H1 (cell line): ENCODE data around the gene TRIM67. TPM values are rescaled to one million over a fixed set of nuclear protein-coding genes. Genes with fewer than 3 reads are reported as not detected.

ENCODE experiments used
- CTCF ChIA-PET: fragments of 300-600 bp; sonication (Branson Sonifier 250); formaldehyde crosslinking; loops from one replicate; lab custom pipeline; 2021; ENCODE audit not compliant: partially characterized antibody; lab: Charles Lee
- POLR2A ChIA-PET: fragments of 300-600 bp; sonication (Branson Sonifier 250); formaldehyde crosslinking; loops from one replicate; lab custom pipeline; 2021; ENCODE audit warnings: inconsistent platforms; ENCODE audit not compliant: partially characterized antibody; lab: Charles Lee
- DNase-seq, 2 experiments: peaks; one replicate each; pipeline versions ENCODE4 v3.0.0 to v3.0.0-alpha.2; 2010 to 2022; ENCODE audit warnings: low spot score in 2 of 2, low read depth in 1 of 2, mixed read lengths in 1 of 2
- FAIRE-seq: peaks from 2 replicates; lab custom pipeline; 2011; peaks lifted over from hg19 to GRCh38; lab: Jason Lieb, UNC
- H2AFZ ChIP-seq: 2 replicates; pipeline ENCODE4 v1.8.1; 2012; ENCODE audit warnings: low read length, inconsistent platforms
- H2AK5ac ChIP-seq: 2 replicates; pipeline ENCODE4 v1.6.1; 2013; ENCODE audit warnings: low read depth, low read length
- H2BK120ac ChIP-seq: replicated peaks from 2 replicates; pipeline ENCODE3; 2013; ENCODE audit warnings: low read depth, low read length, inconsistent platforms
- H2BK12ac ChIP-seq: 2 replicates; pipeline ENCODE4 v1.6.1; 2013; ENCODE audit warnings: low read depth, low read length
- H2BK15ac ChIP-seq: 2 replicates; pipeline ENCODE4 v1.6.1; 2013; ENCODE audit warnings: low read length
- H2BK20ac ChIP-seq: 2 replicates; pipeline ENCODE4 v1.6.1; 2013; ENCODE audit warnings: low read length
- H2BK5ac ChIP-seq: 2 replicates; pipeline ENCODE4 v1.6.1; 2013; ENCODE audit warnings: low read depth, low read length
- H3K14ac ChIP-seq: 2 replicates; pipeline ENCODE4 v1.6.1; 2013; ENCODE audit warnings: inconsistent platforms; ENCODE audit not compliant: insufficient read length
- H3K18ac ChIP-seq: 2 replicates; pipeline ENCODE4 v1.6.1; 2013; ENCODE audit warnings: low read length; ENCODE audit errors: extremely low read depth
- H3K23ac ChIP-seq: 2 replicates; pipeline ENCODE4 v1.6.1; 2013; ENCODE audit warnings: inconsistent platforms; ENCODE audit not compliant: insufficient read length
- H3K23me2 ChIP-seq: 2 replicates; pipeline ENCODE4 v1.6.1; 2013; ENCODE audit warnings: low read depth, low read length
- H3K27ac ChIP-seq: 2 replicates; pipeline ENCODE4 v1.6.1; 2011; ENCODE audit warnings: low read depth, low read length, inconsistent platforms
- H3K27me3 ChIP-seq, 4 experiments: replicated peaks in 1 of 4; 1 replicate in 1 of 4; 2 replicates in 3 of 4; pipeline versions ENCODE4 v1.6.1 to v1.8.1; 2011 to 2013; ENCODE audit warnings: low read length in 3 of 4, mild to moderate bottlenecking in 3 of 4, inconsistent platforms in 2 of 4, mixed read lengths in 2 of 4, moderate library complexity in 1 of 4; ENCODE audit not compliant: control insufficient read depth in 3 of 4, insufficient read depth in 3 of 4; ENCODE audit errors: extremely low read depth in 1 of 4
- H3K36me3 ChIP-seq, 4 experiments: 2 replicates each; pipeline versions ENCODE4 v1.6.1 to v1.8.1; 2011 to 2013; ENCODE audit warnings: mild to moderate bottlenecking in 4 of 4, low read length in 3 of 4, moderate library complexity in 2 of 4, control low read depth in 1 of 4, inconsistent platforms in 1 of 4; ENCODE audit not compliant: insufficient read depth in 4 of 4, control insufficient read depth in 2 of 4
- H3K4ac ChIP-seq: replicated peaks from 2 replicates; pipeline ENCODE3; 2013; ENCODE audit warnings: low read length, low read depth, mixed read lengths, inconsistent platforms; ENCODE audit not compliant: insufficient read length
- H3K4me1 ChIP-seq, 4 experiments: replicated peaks in 1 of 4; 1 replicate in 1 of 4; 2 replicates in 3 of 4; pipeline versions ENCODE4 v1.6.1 to v1.8.1; 2011 to 2013; ENCODE audit warnings: low read length in 3 of 4, inconsistent platforms in 2 of 4, mixed read lengths in 1 of 4; ENCODE audit not compliant: insufficient read depth in 4 of 4, control insufficient read depth in 3 of 4
- H3K4me2 ChIP-seq, 2 experiments: 2 replicates each; pipeline versions ENCODE4 v1.6.1 to v1.8.1; 2011 to 2013; ENCODE audit warnings: low read depth in 2 of 2, low read length in 2 of 2, control low read depth in 1 of 2, inconsistent platforms in 1 of 2, mild to moderate bottlenecking in 1 of 2; ENCODE audit not compliant: insufficient read depth in 1 of 2
- H3K4me3 ChIP-seq, 4 experiments: fragments of 200-600, 300-600 bp in 1 of 4; sonication (generic), shearing (Covaris generic), sonication (Bioruptor Twin) in 1 of 4; 2 replicates each; pipeline versions ENCODE4 v1.5.1 to v1.8.1; 2011 to 2016; ENCODE audit warnings: low read length in 4 of 4, low read depth in 3 of 4, control low read depth in 2 of 4, inconsistent platforms in 2 of 4, mild to moderate bottlenecking in 2 of 4, mixed read lengths in 1 of 4, moderate library complexity in 1 of 4; ENCODE audit not compliant: insufficient read depth in 2 of 4; ENCODE audit errors: extremely low read depth in 1 of 4
- H3K56ac ChIP-seq: replicated peaks from 2 replicates; pipeline ENCODE3; 2013; ENCODE audit warnings: low read depth, mild to moderate bottlenecking, mixed read lengths, low read length, inconsistent platforms; ENCODE audit not compliant: insufficient read length
- H3K79me1 ChIP-seq: 2 replicates; pipeline ENCODE4 v1.6.1; 2013; ENCODE audit warnings: low read depth, low read length, control low read depth
- H3K79me2 ChIP-seq, 2 experiments: 2 replicates each; pipeline versions ENCODE4 v1.6.1 to v1.8.1; 2012 to 2013; ENCODE audit warnings: low read length in 2 of 2, mild to moderate bottlenecking in 2 of 2, inconsistent platforms in 1 of 2; ENCODE audit not compliant: insufficient read depth in 2 of 2, control insufficient read depth in 1 of 2
- H3K9ac ChIP-seq, 4 experiments: replicated peaks in 1 of 4; 1 replicate in 1 of 4; 2 replicates in 3 of 4; pipeline versions ENCODE4 v1.6.1 to v1.8.1; 2011 to 2013; ENCODE audit warnings: low read depth in 3 of 4, low read length in 3 of 4, control low read depth in 2 of 4, mild to moderate bottlenecking in 2 of 4, moderate library complexity in 2 of 4, inconsistent platforms in 1 of 4; ENCODE audit errors: extremely low read depth in 1 of 4
- H3K9me3 ChIP-seq, 2 experiments: 2 replicates each; pipeline versions ENCODE4 v1.6.1 to v1.8.1; 2012 to 2013; ENCODE audit warnings: mild to moderate bottlenecking in 2 of 2, moderate library complexity in 2 of 2, control low read depth in 1 of 2, inconsistent platforms in 1 of 2, low read depth in 1 of 2, low read length in 1 of 2, mixed read lengths in 1 of 2; ENCODE audit not compliant: insufficient read depth in 2 of 2
- H4K20me1 ChIP-seq, 2 experiments: replicated peaks in 1 of 2; 2 replicates each; pipeline versions ENCODE3 to v1.8.1; 2011 to 2013; ENCODE audit warnings: inconsistent platforms in 2 of 2, low read length in 2 of 2, mild to moderate bottlenecking in 1 of 2; ENCODE audit not compliant: insufficient read depth in 2 of 2, control insufficient read depth in 1 of 2
- H4K5ac ChIP-seq: 2 replicates; pipeline ENCODE4 v1.6.1; 2013; ENCODE audit warnings: low read length, low read depth, mixed read lengths, inconsistent platforms; ENCODE audit not compliant: insufficient read length
- H4K8ac ChIP-seq: 2 replicates; pipeline ENCODE4 v1.8.0; 2013; ENCODE audit warnings: mild to moderate bottlenecking, moderate library complexity, low read length, inconsistent platforms; ENCODE audit not compliant: insufficient read depth; ENCODE audit errors: extremely low read depth
- H4K91ac ChIP-seq: replicated peaks from 2 replicates; pipeline ENCODE3; 2013; ENCODE audit warnings: low read length, mixed read lengths, inconsistent platforms; ENCODE audit not compliant: insufficient read length
- BRCA1 ChIP-seq: IDR thresholded peaks from 2 replicates; pipeline ENCODE4 v1.6.1; 2012; ENCODE audit warnings: low read depth, low read length, improper control_type of control experiment
- CHD1 ChIP-seq: IDR thresholded peaks from 2 replicates; pipeline ENCODE4 v1.6.1; 2012; ENCODE audit warnings: low read depth, low read length, improper control_type of control experiment
- CTBP2 ChIP-seq: IDR thresholded peaks from 2 replicates; pipeline ENCODE4 v1.7.0; 2011; ENCODE audit warnings: borderline replicate concordance, mild to moderate bottlenecking, moderate library complexity, mixed read lengths, low read length; ENCODE audit not compliant: insufficient read depth, insufficient read length
- FOSL1 ChIP-seq: IDR thresholded peaks from 2 replicates; pipeline ENCODE4 v1.6.1; 2011; ENCODE audit warnings: mild to moderate bottlenecking, low read depth, low read length, moderate library complexity; ENCODE audit not compliant: insufficient read depth
- GTF2F1 ChIP-seq: IDR thresholded peaks from 2 replicates; pipeline ENCODE4 v1.6.1; 2012; ENCODE audit warnings: low read depth, low read length, improper control_type of control experiment, borderline replicate concordance
- KDM4A ChIP-seq: IDR thresholded peaks from one replicate; pipeline ENCODE4 v1.7.1; 2012; ENCODE audit warnings: low read depth, mild to moderate bottlenecking, moderate library complexity, low read length, inconsistent platforms; ENCODE audit not compliant: severe bottlenecking
- WGBS, 2 experiments: shearing (Covaris generic) in 1 of 2; methylation state at CpG; one replicate each; pipeline versions ENCODE4 v1.1.6 to v1.1.7; 2013 to 2015; ENCODE audit warnings: low lambda C conversion rate in 2 of 2, mixed read lengths in 2 of 2, inconsistent platforms in 1 of 2, low coverage in 1 of 2, missing lambda C conversion rate in 1 of 2; ENCODE audit not compliant: insufficient replicate concordance in 2 of 2, insufficient coverage in 1 of 2, insufficient read length in 1 of 2; ENCODE audit errors: extremely low coverage in 1 of 2, missing lambda C conversion rate in 1 of 2; 5-methylcytosine and 5-hydroxymethylcytosine counted together
- polyA plus RNA-seq, 7 experiments: library from polyadenylated mRNA; depleted of rRNA in 3 of 7; stranded (reverse) in 5 of 7; unstranded in 2 of 7; fragments of >200 nt in 5 of 7; fragments of 200-250 nt in 2 of 7; gene quantifications; 1 replicate in 5 of 7; 2 replicates in 1 of 7; 4 replicates in 1 of 7; pipeline versions ENCODE4 v1.2.1 to v1.2.3, GENCODE V29; 2011 to 2013; ENCODE audit warnings: missing spikeins in 2 of 7, mixed read lengths in 2 of 7
- total RNA-seq: library from RNA; stranded (reverse); fragmentation: NEBNext Ultra II Directional; extraction: Animal tissue kit (Norgen Biotek cat#: 25700); gene quantifications from 2 replicates; pipeline ENCODE4 v1.2.1, GENCODE V29; 2021
- TF ChIP-seq, protein P1 (sequence below), 3 experiments: IDR thresholded peaks; 1 replicate in 2 of 3; 2 replicates in 1 of 3; pipeline versions ENCODE4 v1.5.1 to v1.6.1; 2011; ENCODE audit warnings: low read length in 3 of 3, mild to moderate bottlenecking in 3 of 3, inconsistent platforms in 2 of 3, low read depth in 1 of 3, moderate library complexity in 1 of 3; ENCODE audit not compliant: insufficient read depth in 1 of 3; ENCODE audit errors: control extremely low read depth in 1 of 3
- TF ChIP-seq, protein P2 (sequence below): IDR thresholded peaks from 2 replicates; pipeline ENCODE4 v1.6.1; 2011; ENCODE audit warnings: low read length, improper control_type of control experiment

Gene TRIM67
- total and polyA plus RNA-seq, 2 of the 8 experiments (the other 6 are each of a cell fraction or from before 2014, with no cell fraction given) = under 0.01 TPM; not detected in 1

DNA sequence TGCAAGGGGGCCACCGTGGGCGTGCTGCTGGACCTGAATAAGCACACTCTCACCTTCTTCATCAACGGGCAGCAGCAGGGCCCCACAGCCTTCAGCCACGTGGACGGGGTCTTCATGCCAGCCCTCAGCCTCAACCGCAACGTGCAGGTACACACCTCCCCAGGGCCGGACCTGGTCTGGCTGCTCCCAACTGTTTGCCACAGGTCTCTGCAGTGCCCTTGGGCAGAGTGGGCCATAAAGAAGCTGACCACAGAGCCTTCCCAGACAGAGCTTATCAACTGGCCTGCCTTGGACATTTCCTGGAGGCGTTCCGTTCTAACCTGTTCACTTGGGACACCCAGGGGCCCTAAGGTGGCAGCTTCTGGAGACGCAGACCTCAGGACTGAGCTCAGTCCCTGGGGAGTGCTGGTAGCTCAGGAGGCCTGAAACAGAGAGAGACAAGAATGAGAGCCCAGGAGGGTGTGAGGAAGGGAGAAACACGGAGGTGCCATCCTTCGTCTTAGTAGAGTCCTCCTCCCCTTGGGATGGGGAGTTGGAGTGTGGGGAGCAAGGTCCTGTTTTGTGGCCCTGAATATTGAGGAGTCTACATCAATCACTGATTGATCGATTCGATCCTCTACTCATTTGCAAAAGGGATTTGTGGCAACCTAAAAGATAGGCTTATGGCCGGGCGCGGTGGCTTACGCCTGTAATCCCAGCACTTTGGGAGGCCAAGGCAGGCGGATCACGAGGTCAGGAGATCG lies 52.1 kb downstream of the TRIM67 start:
- Histone ChIP-seq H3K9ac (no peak overlapping the region), H2AK5ac (no peak overlapping the region), H4K91ac (no peak overlapping the region), H2BK20ac (no peak overlapping the region), H3K14ac (no peak overlapping the region), H4K20me1 (peaks cover 0 to 9% of the 10 kb centered on the region in 2 experiments), H3K36me3 (no peaks in the 10 kb centered on the region), H2BK120ac (no peak overlapping the region), H3K79me2 (no peaks in the 10 kb centered on the region), H2BK5ac (no peak overlapping the region), H3K23ac (no peak overlapping the region), H3K23me2 (no peaks in the 10 kb centered on the region), H2BK15ac (no peak overlapping the region), H3K27ac (no peak overlapping the region), H3K27me3 (peaks cover 31 to 58% (median 46%) of the 10 kb centered on the region in 4 experiments), H3K4me1 (peaks cover 0 to 7% (median under 1%) of the 10 kb centered on the region in 4 experiments; a peak in 6 of 7 replicates), H3K4me2 (no peak overlapping the region), H4K5ac (no peak overlapping the region), H3K4me3 (no peak overlapping the region), H3K18ac (no peak overlapping the region), H2BK12ac (no peak overlapping the region), H4K8ac (no peak overlapping the region), H3K79me1 (no peaks in the 10 kb centered on the region), H2AFZ (no peak overlapping the region), H3K9me3 (no peaks in the 10 kb centered on the region), H3K4ac (no peak overlapping the region), H3K56ac (no peak overlapping the region)
- ChIA-PET POLR2A (no interaction called here), CTCF (interaction anchor here (1.3 kb wide), 1 partner anchor 9 kb away, joined by 4 read pairs; no protein-coding TSS in a partner anchor)
- no peak for FAIRE-seq
- no peak for DNase-seq
- 86% methylated on average over 16 of the region's 22 CpGs; no CpG with 5 or more reads in 1 of the 2 experiments for WGBS, 2 experiments
- TF ChIP-seq FOSL1 = no peak
- no peak for TF ChIP-seq GTF2F1
- TF ChIP-seq, protein P1, sequence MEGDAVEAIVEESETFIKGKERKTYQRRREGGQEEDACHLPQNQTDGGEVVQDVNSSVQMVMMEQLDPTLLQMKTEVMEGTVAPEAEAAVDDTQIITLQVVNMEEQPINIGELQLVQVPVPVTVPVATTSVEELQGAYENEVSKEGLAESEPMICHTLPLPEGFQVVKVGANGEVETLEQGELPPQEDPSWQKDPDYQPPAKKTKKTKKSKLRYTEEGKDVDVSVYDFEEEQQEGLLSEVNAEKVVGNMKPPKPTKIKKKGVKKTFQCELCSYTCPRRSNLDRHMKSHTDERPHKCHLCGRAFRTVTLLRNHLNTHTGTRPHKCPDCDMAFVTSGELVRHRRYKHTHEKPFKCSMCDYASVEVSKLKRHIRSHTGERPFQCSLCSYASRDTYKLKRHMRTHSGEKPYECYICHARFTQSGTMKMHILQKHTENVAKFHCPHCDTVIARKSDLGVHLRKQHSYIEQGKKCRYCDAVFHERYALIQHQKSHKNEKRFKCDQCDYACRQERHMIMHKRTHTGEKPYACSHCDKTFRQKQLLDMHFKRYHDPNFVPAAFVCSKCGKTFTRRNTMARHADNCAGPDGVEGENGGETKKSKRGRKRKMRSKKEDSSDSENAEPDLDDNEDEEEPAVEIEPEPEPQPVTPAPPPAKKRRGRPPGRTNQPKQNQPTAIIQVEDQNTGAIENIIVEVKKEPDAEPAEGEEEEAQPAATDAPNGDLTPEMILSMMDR (IDR thresholded peaks at IDR 0.05; ENCODE audit: control extremely low read depth in 1 of 3, insufficient read depth in 1 of 3, low read depth in 1 of 3, low read length in 3 of 3) = no peak
- TF ChIP-seq CHD1 = no peak
- TF ChIP-seq, protein P2, sequence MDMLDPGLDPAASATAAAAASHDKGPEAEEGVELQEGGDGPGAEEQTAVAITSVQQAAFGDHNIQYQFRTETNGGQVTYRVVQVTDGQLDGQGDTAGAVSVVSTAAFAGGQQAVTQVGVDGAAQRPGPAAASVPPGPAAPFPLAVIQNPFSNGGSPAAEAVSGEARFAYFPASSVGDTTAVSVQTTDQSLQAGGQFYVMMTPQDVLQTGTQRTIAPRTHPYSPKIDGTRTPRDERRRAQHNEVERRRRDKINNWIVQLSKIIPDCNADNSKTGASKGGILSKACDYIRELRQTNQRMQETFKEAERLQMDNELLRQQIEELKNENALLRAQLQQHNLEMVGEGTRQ = no peak
- no peak for TF ChIP-seq BRCA1
- TF ChIP-seq KDM4A = no peak
- no peak for TF ChIP-seq CTBP2
